ENCODE results near the gene KRT27.
A peak's percentile ranks its signal among the peaks of the same experiment; 100 is the strongest.
"Not testable (repeated sequence)": the region's sequence is repeated elsewhere in the genome, so short reads cannot be mapped to it uniquely, and the experiment has no call there.

The KRT27 gene

GRCh38 chr17:40760105-40761016 is 22.0 kb downstream of the KRT27 start:
- no peak for FAIRE-seq

GRCh38 chr17:40755231-40755630 is 27.1 kb downstream of the KRT27 start, which contains the start of gene KRT25:
KRT25 (minus strand) TSS chr17:40755331; CDS start chr17:40755271, 60 bp downstream.
- FAIRE-seq (no peak), DNase-seq (ENCODE audit: low spot score) (no peak)

More at GRCh38 chr17:40760105-40761016, 22.0 kb downstream of the KRT27 start:
- no peak for DNase-seq (ENCODE audit: low spot score)

- DNase-seq (ENCODE audit: low spot score) (no peak), FAIRE-seq (no peak)
These were observed 28.5 kb downstream of the KRT27 start for GRCh38 chr17:40753804-40754203.

GRCh38 chr17:40751065-40751464 is 31.3 kb downstream of the KRT27 start:
- FAIRE-seq (no peak), DNase-seq (ENCODE audit: low spot score) (no peak)

GRCh38 chr17:40750391-40750790 is 32.0 kb downstream of the KRT27 start:
- no peak for DNase-seq (ENCODE audit: low spot score)
- FAIRE-seq: no peak

GRCh38 chr17:40748666-40749065 is 33.7 kb downstream of the KRT27 start:
- not testable (repeated sequence) for DNase-seq (ENCODE audit: low spot score); FAIRE-seq

GRCh38 chr17:40738553-40738952 is 43.8 kb downstream of the KRT27 start:
- FAIRE-seq (no peak), DNase-seq (ENCODE audit: low spot score) (no peak)

GRCh38 chr17:40735016-40735415 is 47.3 kb downstream of the KRT27 start:
- FAIRE-seq (no peak), DNase-seq (ENCODE audit: low spot score) (no peak)

GRCh38 chr17:40734018-40734417 is 48.3 kb downstream of the KRT27 start:
- no peak for FAIRE-seq
- no peak for DNase-seq (ENCODE audit: low spot score)

GRCh38 chr17:40730970-40731369 is 51.4 kb downstream of the KRT27 start:
- no peak for DNase-seq (ENCODE audit: low spot score)
- no peak for FAIRE-seq

- peak; percentile 79 for DNase-seq (ENCODE audit: low spot score)
These were observed 54.7 kb downstream of the KRT27 start for GRCh38 chr17:40727447-40728231.

GRCh38 chr17:40726919-40727318 is 55.4 kb downstream of the KRT27 start:
- peak; percentile 15 for FAIRE-seq
- DNase-seq (ENCODE audit: low spot score): peak; percentile 24

More at GRCh38 chr17:40727447-40728231, 54.7 kb downstream of the KRT27 start:
- FAIRE-seq: peak; percentile 98

Measured in RCC 7860 (cell line).